ENCODE results near the gene ERFE. TPM values are rescaled to one million over a fixed set of nuclear protein-coding genes. Genes with fewer than 3 reads are reported as not detected.

ERFE gene
- polyA plus RNA-seq, 3 donors, result 8.6 to 10.2 (median 8.9) TPM

GRCh38 chr2:238176613-238177012 is 17.8 kb downstream of the ERFE start:
- no peak for DNase-seq (ENCODE audit: extremely low read depth in 1 of 11, low read depth in 9 of 11, low spot score in 4 of 11)

- DNase-seq (ENCODE audit: extremely low read depth in 1 of 11, low read depth in 9 of 11, low spot score in 4 of 11), result no peak
Observed at GRCh38 chr2:238180554-238180953, 21.8 kb downstream of the ERFE start.

GRCh38 chr2:238182362-238182761 is 23.6 kb downstream of the ERFE start:
- DNase-seq (ENCODE audit: extremely low read depth in 1 of 11, low read depth in 9 of 11, low spot score in 4 of 11), result no peak

GRCh38 chr2:238183821-238184220 is 25.1 kb downstream of the ERFE start:
- no peak for DNase-seq (ENCODE audit: extremely low read depth in 1 of 11, low read depth in 9 of 11, low spot score in 4 of 11)

- no peak for DNase-seq (ENCODE audit: extremely low read depth in 1 of 11, low read depth in 9 of 11, low spot score in 4 of 11)
Observed at GRCh38 chr2:238187618-238188548, 29.1 kb downstream of the ERFE start.

- no peak for DNase-seq (ENCODE audit: extremely low read depth in 1 of 11, low read depth in 9 of 11, low spot score in 4 of 11)
Observed at GRCh38 chr2:238190445-238190844, 31.7 kb downstream of the ERFE start.

GRCh38 chr2:238202326-238203093 is 43.7 kb downstream of the ERFE start:
- DNase-seq (ENCODE audit: extremely low read depth in 1 of 11, low read depth in 9 of 11, low spot score in 4 of 11), result no peak

- DNase-seq (ENCODE audit: extremely low read depth in 1 of 11, low read depth in 9 of 11, low spot score in 4 of 11), result peak in 10 of 11 donors; percentile 48 to 85 (median 79)
Observed at GRCh38 chr2:238203094-238203972, 44.6 kb downstream of the ERFE start, which contains the start of gene ILKAP. ILKAP (minus strand) TSS chr2:238203695; CDS start chr2:238203553, 142 bp downstream.

- no peak for DNase-seq (ENCODE audit: extremely low read depth in 1 of 11, low read depth in 9 of 11, low spot score in 4 of 11)
Observed at GRCh38 chr2:238203973-238204683, 45.4 kb downstream of the ERFE start.

- no peak for DNase-seq (ENCODE audit: extremely low read depth in 1 of 11, low read depth in 9 of 11, low spot score in 4 of 11)
Observed at GRCh38 chr2:238207006-238207405, 48.2 kb downstream of the ERFE start.

GRCh38 chr2:238216651-238217184 is 57.9 kb downstream of the ERFE start:
- DNase-seq (ENCODE audit: extremely low read depth in 1 of 11, low read depth in 9 of 11, low spot score in 4 of 11), result no peak

Other genes starting within 250 kb of the ERFE start
- 10 to 100 TPM; 40.1 to 44.0 (median 41.0) TPM for gene UBE2F, start 192.0 kb upstream of the ERFE start, polyA plus RNA-seq (ENCODE audit: insufficient read length in 3 of 3)
- 10 to 100 TPM; 25.2 to 30.8 (median 27.7) TPM for gene SCLY, start 98.0 kb upstream of the ERFE start, polyA plus RNA-seq (ENCODE audit: insufficient read length in 3 of 3)
- gene ESPNL, start 58.6 kb upstream of the ERFE start, polyA plus RNA-seq (ENCODE audit: insufficient read length in 3 of 3), result 1 to 10 TPM; 1.9 to 4.5 (median 2.7) TPM
- under 1 TPM; 0.34 to 0.94 (median 0.45) TPM for gene KLHL30, start 20.3 kb upstream of the ERFE start, polyA plus RNA-seq (ENCODE audit: insufficient read length in 3 of 3)
- 10 to 100 TPM; 42.5 to 53.3 (median 47.0) TPM for gene ILKAP, start 44.7 kb downstream of the ERFE start, polyA plus RNA-seq (ENCODE audit: insufficient read length in 3 of 3)
- gene HES6, start 81.1 kb downstream of the ERFE start, polyA plus RNA-seq (ENCODE audit: insufficient read length in 3 of 3), result 1 to 10 TPM; 5.3 to 8.7 (median 6.4) TPM
- gene PER2, start 129.6 kb downstream of the ERFE start, polyA plus RNA-seq (ENCODE audit: insufficient read length in 3 of 3), result 1 to 10 TPM; 5.2 to 9.1 (median 5.8) TPM
- 10 to 100 TPM; 22.7 to 24.6 (median 22.8) TPM for gene TRAF3IP1, start 161.5 kb downstream of the ERFE start, polyA plus RNA-seq (ENCODE audit: insufficient read length in 3 of 3)

Data from renal cortex interstitium (tissue), 11 donors.